B cell (primary cell): Measurements from ENCODE around the gene CHMP5. TPM values are rescaled to one million over a fixed set of nuclear protein-coding genes. Genes with fewer than 3 reads are reported as not detected.

Experiments used
- ATAC-seq: fragments of 200-7000 bp; cut with Tn5 transposase; one replicate; pipeline ENCODE4 v1.10.0; 2021; ENCODE audit warnings: low read depth, mild to moderate bottlenecking, moderate number of reproducible peaks, moderate library complexity
- CTCF ChIA-PET: fragments of 350-600 bp; sonication (Branson Sonifier 250); formaldehyde crosslinking; loops from one replicate; lab custom pipeline; 2021; ENCODE audit warnings: antibody characterized with exemption, inconsistent platforms; lab: Charles Lee
- POLR2A ChIA-PET: fragments of 350-600 bp; sonication (Branson Sonifier 250); formaldehyde crosslinking; loops from one replicate; lab custom pipeline; 2021; ENCODE audit warnings: antibody characterized with exemption; lab: Charles Lee
- DNase-seq: peaks from one replicate; pipeline ENCODE4 v3.0.0; 2013
- H2AFZ ChIP-seq: 2 replicates; pipeline ENCODE4 v1.6.1; 2012; ENCODE audit warnings: mild to moderate bottlenecking, low read depth, low read length; ENCODE audit not compliant: insufficient read depth, poor library complexity, severe bottlenecking
- H3K27ac ChIP-seq, 2 donors: 1 replicate in 1 of 2; 2 replicates in 1 of 2; pipeline ENCODE4 v1.5.1; 2012 to 2013; ENCODE audit warnings: low read length in 2 of 2, mild to moderate bottlenecking in 2 of 2, moderate library complexity in 1 of 2
- H3K27me3 ChIP-seq, 4 experiments: fragments of 200-600 bp in 1 of 4; sonication (generic) in 1 of 4; replicated peaks in 1 of 4; 1 replicate in 2 of 4; 2 replicates in 2 of 4; pipeline versions ENCODE4 v1.6.1 to v1.7.0; 2013 to 2016; ENCODE audit warnings: low read length in 3 of 4, mild to moderate bottlenecking in 2 of 4, mixed read lengths in 1 of 4, moderate library complexity in 1 of 4; ENCODE audit not compliant: insufficient read depth in 4 of 4, control insufficient read depth in 3 of 4; ENCODE audit errors: control extremely low read depth in 1 of 4
- H3K36me3 ChIP-seq, 2 experiments: replicated peaks in 1 of 2; 1 replicate in 1 of 2; 2 replicates in 1 of 2; pipeline versions ENCODE4 v1.6.1 to v1.7.1; 2013; ENCODE audit warnings: low read length in 1 of 2; ENCODE audit not compliant: insufficient read depth in 2 of 2, control insufficient read depth in 1 of 2; ENCODE audit errors: control extremely low read depth in 1 of 2, extremely low read depth in 1 of 2
- H3K4me1 ChIP-seq, 2 donors: fragments of 200-600 bp in 1 of 2; sonication (generic) in 1 of 2; 1 replicate in 1 of 2; 2 replicates in 1 of 2; pipeline versions ENCODE4 v1.5.1 to v1.6.1; 2013 to 2017; ENCODE audit warnings: low read length in 2 of 2; ENCODE audit not compliant: control insufficient read depth in 2 of 2, insufficient read depth in 2 of 2
- H3K4me2 ChIP-seq: replicated peaks from 2 replicates; pipeline ENCODE3; 2012; ENCODE audit warnings: mild to moderate bottlenecking, low read depth, low read length; ENCODE audit not compliant: poor library complexity, severe bottlenecking
- H3K4me3 ChIP-seq, 5 experiments: fragments of 200-600 bp in 1 of 5; sonication (generic) in 1 of 5; 1 replicate in 3 of 5; 2 replicates in 2 of 5; pipeline versions ENCODE4 v1.5.1 to v1.7.0; 2011 to 2016; ENCODE audit warnings: low read length in 4 of 5, mild to moderate bottlenecking in 4 of 5, low read depth in 2 of 5, control low read depth in 1 of 5, moderate library complexity in 1 of 5; ENCODE audit not compliant: insufficient read depth in 1 of 5; ENCODE audit errors: control extremely low read depth in 1 of 5, extremely low read depth in 1 of 5
- H3K79me2 ChIP-seq: fragments of 200-600 bp; sonication (generic); one replicate; pipeline ENCODE4 v1.6.0; 2016; ENCODE audit warnings: low read length; ENCODE audit not compliant: control insufficient read depth, insufficient read depth
- H3K9ac ChIP-seq: fragments of 200-600 bp; sonication (generic); 2 replicates; pipeline ENCODE4 v1.6.1; 2017; ENCODE audit warnings: mild to moderate bottlenecking, low read length, moderate library complexity
- H3K9me3 ChIP-seq, 3 donors: one replicate each; pipeline versions ENCODE4 v1.6.1 to v1.7.1; 2013; ENCODE audit warnings: low read length in 2 of 3; ENCODE audit not compliant: control insufficient read depth in 2 of 3, insufficient read depth in 1 of 3; ENCODE audit errors: control extremely low read depth in 1 of 3
- H4K20me1 ChIP-seq: 2 replicates; pipeline ENCODE4 v1.6.0; 2012; ENCODE audit warnings: mild to moderate bottlenecking, low read length; ENCODE audit not compliant: insufficient read depth, control insufficient read depth, poor library complexity, severe bottlenecking
- H3K27ac Mint-ChIP-seq: one replicate; pipeline ENCODE4 v1.8.0; 2021; ENCODE audit warnings: mixed read lengths
- H3K27me3 Mint-ChIP-seq: one replicate; pipeline ENCODE4 v1.8.0; 2021; ENCODE audit warnings: mixed read lengths
- H3K4me1 Mint-ChIP-seq: one replicate; pipeline ENCODE4 v1.8.0; 2021; ENCODE audit warnings: mixed read lengths
- H3K4me3 Mint-ChIP-seq: one replicate; pipeline ENCODE4 v1.8.0; 2021; ENCODE audit warnings: mixed read lengths
- H3K9me3 Mint-ChIP-seq: one replicate; pipeline ENCODE4 v1.8.0; 2022; ENCODE audit warnings: mixed read lengths; ENCODE audit not compliant: insufficient read depth
- EZH2 ChIP-seq: IDR thresholded peaks from 2 replicates; pipeline ENCODE4 v1.6.1; 2012; ENCODE audit warnings: borderline replicate concordance, low read depth, mild to moderate bottlenecking, moderate library complexity, low read length; ENCODE audit not compliant: insufficient read depth, poor library complexity, severe bottlenecking
- WGBS: methylation state at CpG from one replicate; pipeline ENCODE4 v1.1.5; 2013; ENCODE audit warnings: missing lambda C conversion rate; ENCODE audit not compliant: insufficient coverage; 5-methylcytosine and 5-hydroxymethylcytosine counted together
- intact Hi-C: fragments of 100-400 bp; cut with micrococcal nuclease; formaldehyde crosslinking; loops from one replicate; pipeline ENCODE4 v1.10.0; 2022
- polyA plus RNA-seq: library from polyadenylated mRNA; depleted of rRNA; stranded (reverse); fragments of >200 nt; gene quantifications from 2 replicates; pipeline ENCODE4 v1.2.3, GENCODE V29; 2012
- total RNA-seq, 2 donors: library from RNA; stranded (reverse); fragments of 120-200 nt in 1 of 2; gene quantifications; 1 replicate in 1 of 2; 2 replicates in 1 of 2; pipeline versions ENCODE4 v1.2.3 to v1.2.4, GENCODE V29; 2013 to 2022
- TF ChIP-seq, protein P1 (sequence below): fragments of 200-600 bp; IDR thresholded peaks from one replicate; pipeline ENCODE4 v1.8.0; 2022; ENCODE audit warnings: antibody characterized with exemption, mild to moderate bottlenecking

CHMP5 gene
- total and polyA plus RNA-seq, 2 donors (not counting 1 experiment from before 2014, with no cell fraction given), result 15.3 to 28.2 TPM

DNA sequence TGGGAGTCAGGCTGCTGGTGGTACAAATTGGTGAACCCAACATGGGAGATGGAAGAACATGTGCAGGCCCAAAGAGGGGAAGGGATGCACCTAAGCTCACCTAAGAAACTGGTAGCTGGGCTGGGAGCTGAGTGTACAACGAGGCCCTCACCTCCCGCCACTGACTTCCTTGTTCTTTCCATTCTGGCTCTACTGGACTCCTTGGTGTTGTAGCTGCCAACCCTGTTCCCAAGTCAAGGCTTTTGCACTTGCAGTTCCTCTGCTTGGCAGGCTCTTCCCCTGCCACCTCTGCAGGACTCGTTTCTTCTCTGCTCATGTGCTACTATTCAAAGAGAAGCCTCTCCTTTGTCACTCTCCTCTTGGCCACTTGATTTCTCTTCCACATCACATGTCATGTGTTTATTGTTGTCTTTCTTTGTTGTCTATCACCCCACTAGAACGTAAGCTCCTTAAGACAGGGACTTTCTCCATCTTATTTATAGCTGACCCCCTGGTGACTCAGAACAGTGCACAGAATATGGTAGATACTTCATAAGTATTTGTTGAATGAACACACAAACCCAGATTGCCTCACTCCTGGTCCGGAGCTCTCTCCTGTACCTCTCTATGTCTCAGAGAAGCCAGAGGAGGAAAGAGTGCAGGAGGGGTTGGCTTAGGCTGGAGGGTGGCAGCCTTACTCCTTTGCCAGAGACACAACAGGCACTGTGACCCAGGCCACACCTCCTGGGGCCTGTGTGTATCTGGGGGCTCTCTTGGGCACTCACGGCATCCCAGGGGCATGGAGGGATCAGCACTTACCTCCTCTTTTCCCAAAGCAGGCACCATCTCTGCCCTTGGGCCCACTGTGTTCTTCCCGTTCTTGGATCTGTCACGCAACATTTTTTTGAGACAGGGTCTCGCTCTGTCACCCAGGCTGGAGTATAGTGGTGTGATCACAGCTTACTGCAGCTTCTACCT lies 30.1 kb upstream of the CHMP5 start:
- Histone ChIP-seq H3K9me3 (no peaks in the 10 kb centered on the region), H3K4me2 (no peak overlapping the region), H3K4me1 (no peaks in the 10 kb centered on the region), H3K79me2 (no peaks in the 10 kb centered on the region), H3K27me3 (peaks cover 0 to 8% (median 0%) of the 10 kb centered on the region in 4 experiments), H3K36me3 (no peaks in the 10 kb centered on the region), H4K20me1 (no peaks in the 10 kb centered on the region), H3K4me3 (no peak overlapping the region), H3K27ac (no peak overlapping the region), H2AFZ (no peak overlapping the region), H3K9ac (no peak overlapping the region)
- DNase-seq, result no peak
- no peak overlapping the region for H3K4me3 Mint-ChIP-seq
- H3K9me3 Mint-ChIP-seq, result no peaks in the 10 kb centered on the region
- no peak overlapping the region for H3K27ac Mint-ChIP-seq
- ChIA-PET POLR2A (no interaction called here), CTCF (interaction anchor here (1.9 kb wide), 1 partner anchor 8 kb away, joined by 10 read pairs; no protein-coding TSS in a partner anchor)
- intact Hi-C loops, result no loop called here
- TF ChIP-seq EZH2, result no peak
- TF ChIP-seq, protein P1, sequence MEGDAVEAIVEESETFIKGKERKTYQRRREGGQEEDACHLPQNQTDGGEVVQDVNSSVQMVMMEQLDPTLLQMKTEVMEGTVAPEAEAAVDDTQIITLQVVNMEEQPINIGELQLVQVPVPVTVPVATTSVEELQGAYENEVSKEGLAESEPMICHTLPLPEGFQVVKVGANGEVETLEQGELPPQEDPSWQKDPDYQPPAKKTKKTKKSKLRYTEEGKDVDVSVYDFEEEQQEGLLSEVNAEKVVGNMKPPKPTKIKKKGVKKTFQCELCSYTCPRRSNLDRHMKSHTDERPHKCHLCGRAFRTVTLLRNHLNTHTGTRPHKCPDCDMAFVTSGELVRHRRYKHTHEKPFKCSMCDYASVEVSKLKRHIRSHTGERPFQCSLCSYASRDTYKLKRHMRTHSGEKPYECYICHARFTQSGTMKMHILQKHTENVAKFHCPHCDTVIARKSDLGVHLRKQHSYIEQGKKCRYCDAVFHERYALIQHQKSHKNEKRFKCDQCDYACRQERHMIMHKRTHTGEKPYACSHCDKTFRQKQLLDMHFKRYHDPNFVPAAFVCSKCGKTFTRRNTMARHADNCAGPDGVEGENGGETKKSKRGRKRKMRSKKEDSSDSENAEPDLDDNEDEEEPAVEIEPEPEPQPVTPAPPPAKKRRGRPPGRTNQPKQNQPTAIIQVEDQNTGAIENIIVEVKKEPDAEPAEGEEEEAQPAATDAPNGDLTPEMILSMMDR, result no peak
- 82% methylated on average over 4 of the region's 9 CpGs for WGBS
- no peak for ATAC-seq
- H3K4me1 Mint-ChIP-seq, result no peaks in the 10 kb centered on the region
- H3K27me3 Mint-ChIP-seq, result peaks cover 13% of the 10 kb centered on the region

DNA sequence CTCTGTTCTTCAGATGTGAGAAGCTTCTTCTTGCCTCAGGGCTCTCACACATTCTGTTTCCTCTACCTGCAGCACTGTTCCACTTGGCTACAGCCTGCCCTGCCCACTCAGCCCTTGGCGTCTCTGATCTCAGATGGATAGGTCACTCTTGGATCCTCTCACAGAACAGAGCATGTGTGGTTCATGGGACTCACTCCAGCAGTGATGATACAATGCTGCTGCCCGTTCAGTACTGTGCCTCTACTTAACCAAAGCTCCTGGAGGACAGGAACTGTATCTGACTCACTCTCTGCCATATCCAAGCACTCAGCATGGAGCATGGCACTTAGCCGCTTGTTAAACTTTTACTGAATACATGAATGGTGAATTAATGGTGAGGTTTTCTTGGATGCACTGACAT lies 28.3 kb upstream of the CHMP5 start:
- Mint-ChIP-seq H3K9me3 (no peaks in the 10 kb centered on the region), H3K27ac (no peak overlapping the region)

More for the DNA sequence above, 28.3 kb upstream of the CHMP5 start:
- TF ChIP-seq, protein P1, result no peak
- no peak for TF ChIP-seq EZH2
- DNase-seq, result no peak
- 86% methylated on average over 2 of the region's 3 CpGs for WGBS
- H3K4me3 Mint-ChIP-seq, result no peak overlapping the region
- intact Hi-C loops, result no loop called here
- H2AFZ ChIP-seq, result no peak overlapping the region
- no peak overlapping the region for H3K27ac ChIP-seq
- CTCF ChIA-PET, result interaction anchor here (1.7 kb wide), 1 partner anchor 10 kb away, joined by 7 read pairs; no protein-coding TSS in a partner anchor
- no peaks in the 10 kb centered on the region for H3K79me2 ChIP-seq
- H3K27me3 Mint-ChIP-seq, result peaks cover 13% of the 10 kb centered on the region
- no peak for ATAC-seq
- H3K4me1 Mint-ChIP-seq, result no peaks in the 10 kb centered on the region
- no peaks in the 10 kb centered on the region for H3K4me1 ChIP-seq
- H3K4me2 ChIP-seq, result no peak overlapping the region
- POLR2A ChIA-PET, result no interaction called here
- no peaks in the 10 kb centered on the region for H4K20me1 ChIP-seq
- H3K9ac ChIP-seq, result no peak overlapping the region
- H3K36me3 ChIP-seq, result no peaks in the 10 kb centered on the region
- H3K27me3 ChIP-seq, result peaks cover 0 to 8% (median 0%) of the 10 kb centered on the region in 4 experiments
- no peaks in the 10 kb centered on the region for H3K9me3 ChIP-seq
- H3K4me3 ChIP-seq, result no peak overlapping the region
